Measurements from ENCODE around the gene TXNL4B. TPM values are rescaled to one million over a fixed set of nuclear protein-coding genes. Genes with fewer than 3 reads are reported as not detected.
A peak's percentile ranks its signal among the peaks of the same experiment; 100 is the strongest.

The TXNL4B gene
- total and polyA plus RNA-seq, 9 of the 15 experiments (the other 6 are each of a cell fraction or from before 2014, with no cell fraction given) = 11.9 to 38.0 (median 22.3) TPM

DNA sequence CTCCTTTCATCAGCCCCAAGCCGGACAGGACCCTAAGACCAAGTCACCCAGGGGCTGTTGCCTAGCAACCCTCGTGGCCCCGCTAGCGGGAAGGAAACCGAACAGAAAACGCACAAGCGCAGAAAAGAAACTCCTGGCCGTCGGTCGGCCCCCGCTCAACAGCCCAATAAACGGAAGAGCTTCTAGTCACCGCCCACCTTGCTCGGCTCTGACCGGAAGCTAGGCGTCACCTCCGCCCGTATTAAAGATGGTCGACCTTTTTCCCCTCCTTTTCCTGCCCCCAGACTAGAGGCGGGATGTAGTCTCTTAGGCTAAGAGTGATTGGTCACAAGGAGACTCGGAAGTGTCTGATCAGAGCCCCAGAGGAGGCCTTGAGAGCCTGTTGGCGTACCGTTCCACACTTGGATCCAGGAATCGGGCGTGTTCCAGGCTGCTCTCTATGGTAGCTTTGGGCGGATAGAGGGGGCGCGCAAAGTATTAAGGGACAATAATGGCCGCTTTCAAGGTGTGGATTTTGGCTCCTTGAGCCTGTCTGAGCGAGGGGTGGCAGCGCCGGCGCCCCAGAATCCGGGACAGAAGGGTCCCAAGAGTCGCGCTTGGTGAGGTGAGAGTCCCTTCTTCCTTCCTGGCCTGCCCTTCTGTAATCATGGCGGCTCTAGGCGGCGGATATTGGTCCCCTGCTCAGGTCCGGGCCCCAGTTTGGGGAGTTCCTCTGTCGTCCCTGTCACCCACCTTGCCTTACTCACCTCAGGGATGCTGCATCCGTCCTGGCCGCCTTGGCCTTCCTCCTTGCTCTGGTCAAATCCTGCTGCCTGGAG, at the start of gene TXNL4B, which contains the start of gene DHX38 (continued):
- TF ChIP-seq, protein P1, sequence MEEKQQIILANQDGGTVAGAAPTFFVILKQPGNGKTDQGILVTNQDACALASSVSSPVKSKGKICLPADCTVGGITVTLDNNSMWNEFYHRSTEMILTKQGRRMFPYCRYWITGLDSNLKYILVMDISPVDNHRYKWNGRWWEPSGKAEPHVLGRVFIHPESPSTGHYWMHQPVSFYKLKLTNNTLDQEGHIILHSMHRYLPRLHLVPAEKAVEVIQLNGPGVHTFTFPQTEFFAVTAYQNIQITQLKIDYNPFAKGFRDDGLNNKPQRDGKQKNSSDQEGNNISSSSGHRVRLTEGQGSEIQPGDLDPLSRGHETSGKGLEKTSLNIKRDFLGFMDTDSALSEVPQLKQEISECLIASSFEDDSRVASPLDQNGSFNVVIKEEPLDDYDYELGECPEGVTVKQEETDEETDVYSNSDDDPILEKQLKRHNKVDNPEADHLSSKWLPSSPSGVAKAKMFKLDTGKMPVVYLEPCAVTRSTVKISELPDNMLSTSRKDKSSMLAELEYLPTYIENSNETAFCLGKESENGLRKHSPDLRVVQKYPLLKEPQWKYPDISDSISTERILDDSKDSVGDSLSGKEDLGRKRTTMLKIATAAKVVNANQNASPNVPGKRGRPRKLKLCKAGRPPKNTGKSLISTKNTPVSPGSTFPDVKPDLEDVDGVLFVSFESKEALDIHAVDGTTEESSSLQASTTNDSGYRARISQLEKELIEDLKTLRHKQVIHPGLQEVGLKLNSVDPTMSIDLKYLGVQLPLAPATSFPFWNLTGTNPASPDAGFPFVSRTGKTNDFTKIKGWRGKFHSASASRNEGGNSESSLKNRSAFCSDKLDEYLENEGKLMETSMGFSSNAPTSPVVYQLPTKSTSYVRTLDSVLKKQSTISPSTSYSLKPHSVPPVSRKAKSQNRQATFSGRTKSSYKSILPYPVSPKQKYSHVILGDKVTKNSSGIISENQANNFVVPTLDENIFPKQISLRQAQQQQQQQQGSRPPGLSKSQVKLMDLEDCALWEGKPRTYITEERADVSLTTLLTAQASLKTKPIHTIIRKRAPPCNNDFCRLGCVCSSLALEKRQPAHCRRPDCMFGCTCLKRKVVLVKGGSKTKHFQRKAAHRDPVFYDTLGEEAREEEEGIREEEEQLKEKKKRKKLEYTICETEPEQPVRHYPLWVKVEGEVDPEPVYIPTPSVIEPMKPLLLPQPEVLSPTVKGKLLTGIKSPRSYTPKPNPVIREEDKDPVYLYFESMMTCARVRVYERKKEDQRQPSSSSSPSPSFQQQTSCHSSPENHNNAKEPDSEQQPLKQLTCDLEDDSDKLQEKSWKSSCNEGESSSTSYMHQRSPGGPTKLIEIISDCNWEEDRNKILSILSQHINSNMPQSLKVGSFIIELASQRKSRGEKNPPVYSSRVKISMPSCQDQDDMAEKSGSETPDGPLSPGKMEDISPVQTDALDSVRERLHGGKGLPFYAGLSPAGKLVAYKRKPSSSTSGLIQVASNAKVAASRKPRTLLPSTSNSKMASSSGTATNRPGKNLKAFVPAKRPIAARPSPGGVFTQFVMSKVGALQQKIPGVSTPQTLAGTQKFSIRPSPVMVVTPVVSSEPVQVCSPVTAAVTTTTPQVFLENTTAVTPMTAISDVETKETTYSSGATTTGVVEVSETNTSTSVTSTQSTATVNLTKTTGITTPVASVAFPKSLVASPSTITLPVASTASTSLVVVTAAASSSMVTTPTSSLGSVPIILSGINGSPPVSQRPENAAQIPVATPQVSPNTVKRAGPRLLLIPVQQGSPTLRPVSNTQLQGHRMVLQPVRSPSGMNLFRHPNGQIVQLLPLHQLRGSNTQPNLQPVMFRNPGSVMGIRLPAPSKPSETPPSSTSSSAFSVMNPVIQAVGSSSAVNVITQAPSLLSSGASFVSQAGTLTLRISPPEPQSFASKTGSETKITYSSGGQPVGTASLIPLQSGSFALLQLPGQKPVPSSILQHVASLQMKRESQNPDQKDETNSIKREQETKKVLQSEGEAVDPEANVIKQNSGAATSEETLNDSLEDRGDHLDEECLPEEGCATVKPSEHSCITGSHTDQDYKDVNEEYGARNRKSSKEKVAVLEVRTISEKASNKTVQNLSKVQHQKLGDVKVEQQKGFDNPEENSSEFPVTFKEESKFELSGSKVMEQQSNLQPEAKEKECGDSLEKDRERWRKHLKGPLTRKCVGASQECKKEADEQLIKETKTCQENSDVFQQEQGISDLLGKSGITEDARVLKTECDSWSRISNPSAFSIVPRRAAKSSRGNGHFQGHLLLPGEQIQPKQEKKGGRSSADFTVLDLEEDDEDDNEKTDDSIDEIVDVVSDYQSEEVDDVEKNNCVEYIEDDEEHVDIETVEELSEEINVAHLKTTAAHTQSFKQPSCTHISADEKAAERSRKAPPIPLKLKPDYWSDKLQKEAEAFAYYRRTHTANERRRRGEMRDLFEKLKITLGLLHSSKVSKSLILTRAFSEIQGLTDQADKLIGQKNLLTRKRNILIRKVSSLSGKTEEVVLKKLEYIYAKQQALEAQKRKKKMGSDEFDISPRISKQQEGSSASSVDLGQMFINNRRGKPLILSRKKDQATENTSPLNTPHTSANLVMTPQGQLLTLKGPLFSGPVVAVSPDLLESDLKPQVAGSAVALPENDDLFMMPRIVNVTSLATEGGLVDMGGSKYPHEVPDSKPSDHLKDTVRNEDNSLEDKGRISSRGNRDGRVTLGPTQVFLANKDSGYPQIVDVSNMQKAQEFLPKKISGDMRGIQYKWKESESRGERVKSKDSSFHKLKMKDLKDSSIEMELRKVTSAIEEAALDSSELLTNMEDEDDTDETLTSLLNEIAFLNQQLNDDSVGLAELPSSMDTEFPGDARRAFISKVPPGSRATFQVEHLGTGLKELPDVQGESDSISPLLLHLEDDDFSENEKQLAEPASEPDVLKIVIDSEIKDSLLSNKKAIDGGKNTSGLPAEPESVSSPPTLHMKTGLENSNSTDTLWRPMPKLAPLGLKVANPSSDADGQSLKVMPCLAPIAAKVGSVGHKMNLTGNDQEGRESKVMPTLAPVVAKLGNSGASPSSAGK (IDR thresholded peaks at IDR 0.05) = no peak
- no peak for TF ChIP-seq ZKSCAN3 (CRISPR knock-in tag; IDR thresholded peaks at IDR 0.05)
- TF ChIP-seq LARP7 (IDR thresholded peaks at IDR 0.05) = no peak
- TF ChIP-seq PTRF (tag; IDR thresholded peaks at IDR 0.05) = no peak
- TF ChIP-seq RBM25 (IDR thresholded peaks at IDR 0.05; ENCODE audit: low read depth, low read length, severe bottlenecking) = no peak
- no peak for TF ChIP-seq CC2D1A (IDR thresholded peaks at IDR 0.05)
- peak; percentile 90 for TF ChIP-seq CREB1 (IDR thresholded peaks at IDR 0.05)
- peak; percentile 66 for TF ChIP-seq CREB1 (CRISPR knock-in tag; IDR thresholded peaks at IDR 0.05)
- TF ChIP-seq ZBTB34 (CRISPR knock-in tag; IDR thresholded peaks at IDR 0.05) = no peak
- TF ChIP-seq BDP1 (IDR thresholded peaks at IDR 0.05; ENCODE audit: insufficient read depth, insufficient read length) = no peak
- TF ChIP-seq FOS (IDR thresholded peaks at IDR 0.05; ENCODE audit: extremely low read depth, insufficient read length) = peak; percentile 78
- no peak for TF ChIP-seq E2F3 (CRISPR knock-in tag; IDR thresholded peaks at IDR 0.05)
- no peak for TF ChIP-seq ZNF175 (CRISPR knock-in tag; IDR thresholded peaks at IDR 0.05; ENCODE audit: low read depth)
- TF ChIP-seq RAD21 (CRISPR knock-in tag; conservative IDR thresholded peaks at IDR 0.05 in 1 of 2, IDR thresholded peaks at IDR 0.05 in 1 of 2) = no peak
- TF ChIP-seq, protein P2, sequence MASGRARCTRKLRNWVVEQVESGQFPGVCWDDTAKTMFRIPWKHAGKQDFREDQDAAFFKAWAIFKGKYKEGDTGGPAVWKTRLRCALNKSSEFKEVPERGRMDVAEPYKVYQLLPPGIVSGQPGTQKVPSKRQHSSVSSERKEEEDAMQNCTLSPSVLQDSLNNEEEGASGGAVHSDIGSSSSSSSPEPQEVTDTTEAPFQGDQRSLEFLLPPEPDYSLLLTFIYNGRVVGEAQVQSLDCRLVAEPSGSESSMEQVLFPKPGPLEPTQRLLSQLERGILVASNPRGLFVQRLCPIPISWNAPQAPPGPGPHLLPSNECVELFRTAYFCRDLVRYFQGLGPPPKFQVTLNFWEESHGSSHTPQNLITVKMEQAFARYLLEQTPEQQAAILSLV (tag; IDR thresholded peaks at IDR 0.05) = no peak
